Gastrocnemius medialis (tissue), 4 donors: Measurements from ENCODE around the gene ATP11B. TPM values are rescaled to one million over a fixed set of nuclear protein-coding genes. Genes with fewer than 3 reads are reported as not detected.

Source experiments
- ATAC-seq, 2 donors: fragments of 150-250 bp; one replicate each; pipeline ENCODE4 v1.9.1; 2016
- DNase-seq, 2 donors: peaks; one replicate each; pipeline ENCODE4 v3.0.0-alpha.2; 2019
- H3K27ac ChIP-seq, 4 donors: fragments of 200-600 bp; sonication (generic); 1 replicate in 1 of 4; 2 replicates in 3 of 4; pipeline ENCODE4 v1.5.1; 2016 to 2018; ENCODE audit warnings: mild to moderate bottlenecking in 2 of 4, moderate library complexity in 1 of 4
- H3K27me3 ChIP-seq, 3 donors: fragments of 200-600 bp; sonication (generic) in 2 of 3; 1 replicate in 1 of 3; 2 replicates in 2 of 3; pipeline versions ENCODE4 v1.5.1 to v1.6.0; 2016 to 2019; ENCODE audit warnings: mild to moderate bottlenecking in 1 of 3, moderate library complexity in 1 of 3
- H3K36me3 ChIP-seq, 2 donors: fragments of 200-600 bp; sonication (generic) in 1 of 2; one replicate each; pipeline ENCODE4 v1.5.1; 2017 to 2018
- H3K4me1 ChIP-seq, 2 donors: fragments of 200-600 bp; sonication (generic) in 1 of 2; one replicate each; pipeline ENCODE4 v1.5.1; 2016 to 2017; ENCODE audit warnings: mild to moderate bottlenecking in 2 of 2
- H3K4me3 ChIP-seq, 4 donors: fragments of 200-600 bp; sonication (generic) in 3 of 4; 1 replicate in 1 of 4; 2 replicates in 3 of 4; pipeline ENCODE4 v1.5.1; 2016 to 2019; ENCODE audit warnings: mild to moderate bottlenecking in 2 of 4
- H3K9me3 ChIP-seq, 3 donors: fragments of 200-600 bp; sonication (generic) in 2 of 3; 1 replicate in 1 of 3; 2 replicates in 2 of 3; pipeline ENCODE4 v1.5.1; 2016 to 2019
- POLR2A ChIP-seq, 2 donors: fragments of 450-650 bp; IDR thresholded peaks; one replicate each; pipeline ENCODE4 v1.6.1; 2017; ENCODE audit warnings: antibody characterized with exemption in 2 of 2, mild to moderate bottlenecking in 2 of 2, moderate library complexity in 2 of 2
- in situ Hi-C, 4 donors: fragments of 200-750 bp; cut with MboI; loops; one replicate each; pipeline versions ENCODE4 v1.15.0 to v1.8.0; 2017; ENCODE audit warnings: low sequenced_read_pairs in 4 of 4
- intact Hi-C: fragments of 100-400 bp; cut with DNase I; formaldehyde crosslinking; loops from one replicate; pipeline ENCODE4 v1.15.1; 2023; ENCODE audit warnings: low total_unique reads
- total RNA-seq, 4 donors: library from RNA; depleted of rRNA; stranded (reverse); fragments of >200 nt; gene quantifications; one replicate each; pipeline versions ENCODE4 v1.1.0 to v1.2.3, GENCODE V29; 2016
- TF ChIP-seq, protein P1 (sequence below), 5 experiments: fragments of 450-650 bp in 3 of 5; fragments of 200-600 bp in 2 of 5; sonication (generic) in 2 of 5; IDR thresholded peaks in 4 of 5; conservative IDR thresholded peaks in 1 of 5; 1 replicate in 4 of 5; 2 replicates in 1 of 5; pipeline ENCODE4 v1.5.1; 2016 to 2019; ENCODE audit warnings: antibody characterized with exemption in 5 of 5, mild to moderate bottlenecking in 3 of 5, moderate library complexity in 3 of 5

ATP11B gene
- total RNA-seq, 4 donors from 2014 or later = 16.3 to 44.6 (median 23.4) TPM

DNA sequence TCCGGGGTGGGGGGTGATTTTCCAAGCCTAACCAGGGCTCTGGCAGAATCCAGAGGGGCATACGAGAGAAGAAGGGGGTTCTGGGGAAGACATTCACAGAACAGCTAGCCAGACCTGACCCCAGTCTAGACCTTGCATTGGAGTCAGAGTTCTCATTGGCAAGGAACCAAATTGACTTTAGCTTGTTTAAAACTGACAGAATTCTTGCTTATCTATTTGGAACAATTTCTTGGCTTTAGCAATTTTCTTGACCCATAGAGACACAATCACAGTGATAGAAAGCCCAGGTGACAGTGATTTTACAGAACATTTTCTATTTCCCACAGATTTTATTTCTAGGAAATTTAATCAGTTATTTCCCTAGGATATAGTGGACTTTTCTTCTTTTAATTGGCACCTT lies 23.6 kb upstream of the ATP11B start:
- H3K4me1 ChIP-seq = no peaks in the 10 kb centered on the region
- in situ Hi-C loops (no loop called here), intact Hi-C loops (no loop called here)
- TF ChIP-seq, protein P1, sequence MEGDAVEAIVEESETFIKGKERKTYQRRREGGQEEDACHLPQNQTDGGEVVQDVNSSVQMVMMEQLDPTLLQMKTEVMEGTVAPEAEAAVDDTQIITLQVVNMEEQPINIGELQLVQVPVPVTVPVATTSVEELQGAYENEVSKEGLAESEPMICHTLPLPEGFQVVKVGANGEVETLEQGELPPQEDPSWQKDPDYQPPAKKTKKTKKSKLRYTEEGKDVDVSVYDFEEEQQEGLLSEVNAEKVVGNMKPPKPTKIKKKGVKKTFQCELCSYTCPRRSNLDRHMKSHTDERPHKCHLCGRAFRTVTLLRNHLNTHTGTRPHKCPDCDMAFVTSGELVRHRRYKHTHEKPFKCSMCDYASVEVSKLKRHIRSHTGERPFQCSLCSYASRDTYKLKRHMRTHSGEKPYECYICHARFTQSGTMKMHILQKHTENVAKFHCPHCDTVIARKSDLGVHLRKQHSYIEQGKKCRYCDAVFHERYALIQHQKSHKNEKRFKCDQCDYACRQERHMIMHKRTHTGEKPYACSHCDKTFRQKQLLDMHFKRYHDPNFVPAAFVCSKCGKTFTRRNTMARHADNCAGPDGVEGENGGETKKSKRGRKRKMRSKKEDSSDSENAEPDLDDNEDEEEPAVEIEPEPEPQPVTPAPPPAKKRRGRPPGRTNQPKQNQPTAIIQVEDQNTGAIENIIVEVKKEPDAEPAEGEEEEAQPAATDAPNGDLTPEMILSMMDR (IDR thresholded peaks at IDR 0.05 in 4 of 5, conservative IDR thresholded peaks at IDR 0.05 in 1 of 5) = no peak
- H3K4me3 ChIP-seq = no peak overlapping the region
- H3K27ac ChIP-seq = no peak overlapping the region
- ATAC-seq (no peak), DNase-seq (no peak)
- H3K27me3 ChIP-seq = no peaks in the 10 kb centered on the region
- no peaks in the 10 kb centered on the region for H3K36me3 ChIP-seq
- no peaks in the 10 kb centered on the region for H3K9me3 ChIP-seq

DNA sequence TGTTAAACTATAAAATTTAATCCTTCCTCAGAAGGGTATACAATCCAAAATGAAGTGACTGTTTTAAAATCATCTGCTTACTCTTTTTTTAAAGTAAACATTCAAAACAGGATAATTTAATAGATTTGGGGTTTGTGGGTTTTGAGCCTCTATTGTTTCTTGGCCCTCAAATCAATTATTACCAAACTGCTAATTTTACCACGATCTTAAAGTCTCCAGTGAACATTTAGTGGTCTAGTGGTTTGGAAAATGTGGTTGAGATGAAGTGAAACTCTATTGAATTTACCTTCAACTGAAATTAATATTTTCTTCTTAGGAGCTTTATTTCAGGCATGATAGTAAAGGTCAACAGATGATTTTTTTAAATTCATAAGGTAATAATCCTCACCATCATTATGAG lies 11.2 kb upstream of the ATP11B start:
- H3K27ac ChIP-seq = no peak overlapping the region
- H3K4me3 ChIP-seq = no peak overlapping the region
- H3K27me3 ChIP-seq = peaks cover 3 to 10% (median 6%) of the 10 kb centered on the region in 3 donors
- H3K36me3 ChIP-seq = no peaks in the 10 kb centered on the region
- in situ Hi-C loops = no loop called here
- DNase-seq = no peak
- intact Hi-C loops = no loop called here
- TF ChIP-seq, protein P1 (IDR thresholded peaks at IDR 0.05 in 4 of 5, conservative IDR thresholded peaks at IDR 0.05 in 1 of 5) = no peak
- no peak for TF ChIP-seq POLR2A (IDR thresholded peaks at IDR 0.05)
- no peaks in the 10 kb centered on the region for H3K4me1 ChIP-seq
- ATAC-seq = no peak
- no peaks in the 10 kb centered on the region for H3K9me3 ChIP-seq

DNA sequence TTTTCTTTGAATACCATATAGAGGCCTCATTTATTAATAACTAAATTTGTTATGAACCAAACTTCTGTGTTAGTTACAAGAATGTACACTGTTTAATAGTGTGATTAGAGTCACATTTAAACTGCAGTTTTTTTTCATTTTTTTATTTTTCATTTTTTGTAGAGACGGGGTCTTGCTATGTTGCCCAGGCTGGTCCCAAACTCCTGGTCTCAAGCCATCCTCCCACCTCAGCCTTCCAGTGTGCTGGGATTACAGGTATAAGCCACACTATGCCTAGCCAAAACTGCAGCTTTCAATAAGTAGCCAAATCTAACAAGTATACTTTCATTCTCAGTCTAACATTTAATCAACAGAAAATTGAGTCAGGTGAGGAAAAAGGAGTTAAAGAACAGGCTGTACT lies 10.2 kb upstream of the ATP11B start:
- intact Hi-C loops (no loop called here), in situ Hi-C loops (no loop called here)
- no peaks in the 10 kb centered on the region for H3K36me3 ChIP-seq
- no peak overlapping the region for H3K4me3 ChIP-seq
- peaks cover 7 to 10% (median 8%) of the 10 kb centered on the region in 3 donors for H3K27me3 ChIP-seq
- H3K9me3 ChIP-seq = no peaks in the 10 kb centered on the region
- no peaks in the 10 kb centered on the region for H3K4me1 ChIP-seq
- ATAC-seq (no peak), DNase-seq (no peak)
- TF ChIP-seq, protein P1 (IDR thresholded peaks at IDR 0.05 in 4 of 5, conservative IDR thresholded peaks at IDR 0.05 in 1 of 5) = no peak
- TF ChIP-seq POLR2A (IDR thresholded peaks at IDR 0.05) = no peak
- no peak overlapping the region for H3K27ac ChIP-seq

DNA sequence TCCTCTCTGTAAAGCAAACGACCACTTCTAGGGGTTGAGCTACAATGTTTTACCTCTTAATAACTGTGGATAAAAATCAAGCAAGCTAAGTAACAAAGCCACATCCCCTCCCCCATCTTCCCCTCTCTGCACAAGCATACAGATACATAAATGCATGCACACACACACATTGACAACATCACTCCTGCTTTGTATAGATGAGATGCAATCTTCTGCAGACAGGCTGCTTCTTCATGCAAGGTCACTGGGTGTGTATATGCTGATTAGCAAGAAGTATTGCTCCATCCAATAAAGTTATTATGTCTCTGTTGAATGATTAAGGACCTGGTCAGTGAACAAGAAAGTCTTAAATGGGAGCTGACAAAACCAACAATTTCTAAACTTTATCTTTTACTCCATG lies 8.8 kb upstream of the ATP11B start:
- intact Hi-C loops = no loop called here
- in situ Hi-C loops = no loop called here

More for the DNA sequence above, 8.8 kb upstream of the ATP11B start:
- no peak overlapping the region for H3K27ac ChIP-seq
- no peak for TF ChIP-seq POLR2A (IDR thresholded peaks at IDR 0.05)
- TF ChIP-seq, protein P1 (IDR thresholded peaks at IDR 0.05 in 4 of 5, conservative IDR thresholded peaks at IDR 0.05 in 1 of 5) = no peak
- H3K36me3 ChIP-seq = no peaks in the 10 kb centered on the region
- ATAC-seq (no peak), DNase-seq (no peak)
- no peaks in the 10 kb centered on the region for H3K4me1 ChIP-seq
- H3K9me3 ChIP-seq = no peaks in the 10 kb centered on the region
- peaks cover 7 to 10% (median 8%) of the 10 kb centered on the region in 3 donors for H3K27me3 ChIP-seq
- no peak overlapping the region for H3K4me3 ChIP-seq
